ENCODE measurements around the gene PARD6A. TPM values are rescaled to one million over a fixed set of nuclear protein-coding genes. Genes with fewer than 3 reads are reported as not detected.
"Not testable (repeated sequence)": the region's sequence is repeated elsewhere in the genome, so short reads cannot be mapped to it uniquely, and the experiment has no call there.

The PARD6A gene
- total and polyA plus RNA-seq, 12 donors = 1.5 to 49.1 (median 8.9) TPM

DNA sequence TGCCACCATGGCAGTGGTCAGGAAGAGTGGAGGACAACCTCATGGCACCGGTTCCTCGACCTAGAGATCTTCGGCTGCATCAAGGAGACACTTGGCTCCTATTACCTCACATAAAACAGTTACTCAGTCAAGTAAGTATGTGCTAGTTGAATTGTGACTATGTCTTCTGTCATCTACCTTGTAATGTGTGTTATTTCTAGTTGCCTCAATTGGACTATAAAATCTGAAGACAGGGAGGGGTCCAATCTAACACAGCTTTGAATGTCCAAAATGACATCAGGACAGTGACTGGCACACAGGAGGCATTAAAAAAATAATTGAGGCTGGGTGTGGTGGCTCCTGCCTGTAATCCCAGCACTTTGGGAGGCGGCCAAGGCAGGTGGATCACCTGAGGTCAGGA lies 23.0 kb downstream of the PARD6A start:
- TF ChIP-seq, protein P1, sequence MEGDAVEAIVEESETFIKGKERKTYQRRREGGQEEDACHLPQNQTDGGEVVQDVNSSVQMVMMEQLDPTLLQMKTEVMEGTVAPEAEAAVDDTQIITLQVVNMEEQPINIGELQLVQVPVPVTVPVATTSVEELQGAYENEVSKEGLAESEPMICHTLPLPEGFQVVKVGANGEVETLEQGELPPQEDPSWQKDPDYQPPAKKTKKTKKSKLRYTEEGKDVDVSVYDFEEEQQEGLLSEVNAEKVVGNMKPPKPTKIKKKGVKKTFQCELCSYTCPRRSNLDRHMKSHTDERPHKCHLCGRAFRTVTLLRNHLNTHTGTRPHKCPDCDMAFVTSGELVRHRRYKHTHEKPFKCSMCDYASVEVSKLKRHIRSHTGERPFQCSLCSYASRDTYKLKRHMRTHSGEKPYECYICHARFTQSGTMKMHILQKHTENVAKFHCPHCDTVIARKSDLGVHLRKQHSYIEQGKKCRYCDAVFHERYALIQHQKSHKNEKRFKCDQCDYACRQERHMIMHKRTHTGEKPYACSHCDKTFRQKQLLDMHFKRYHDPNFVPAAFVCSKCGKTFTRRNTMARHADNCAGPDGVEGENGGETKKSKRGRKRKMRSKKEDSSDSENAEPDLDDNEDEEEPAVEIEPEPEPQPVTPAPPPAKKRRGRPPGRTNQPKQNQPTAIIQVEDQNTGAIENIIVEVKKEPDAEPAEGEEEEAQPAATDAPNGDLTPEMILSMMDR (IDR thresholded peaks at IDR 0.05) = no peak
- TF ChIP-seq POLR2A (IDR thresholded peaks at IDR 0.05) = no peak
- DNase-seq = no peak
- intact Hi-C loops (cut with DNase I) = no loop called here

DNA sequence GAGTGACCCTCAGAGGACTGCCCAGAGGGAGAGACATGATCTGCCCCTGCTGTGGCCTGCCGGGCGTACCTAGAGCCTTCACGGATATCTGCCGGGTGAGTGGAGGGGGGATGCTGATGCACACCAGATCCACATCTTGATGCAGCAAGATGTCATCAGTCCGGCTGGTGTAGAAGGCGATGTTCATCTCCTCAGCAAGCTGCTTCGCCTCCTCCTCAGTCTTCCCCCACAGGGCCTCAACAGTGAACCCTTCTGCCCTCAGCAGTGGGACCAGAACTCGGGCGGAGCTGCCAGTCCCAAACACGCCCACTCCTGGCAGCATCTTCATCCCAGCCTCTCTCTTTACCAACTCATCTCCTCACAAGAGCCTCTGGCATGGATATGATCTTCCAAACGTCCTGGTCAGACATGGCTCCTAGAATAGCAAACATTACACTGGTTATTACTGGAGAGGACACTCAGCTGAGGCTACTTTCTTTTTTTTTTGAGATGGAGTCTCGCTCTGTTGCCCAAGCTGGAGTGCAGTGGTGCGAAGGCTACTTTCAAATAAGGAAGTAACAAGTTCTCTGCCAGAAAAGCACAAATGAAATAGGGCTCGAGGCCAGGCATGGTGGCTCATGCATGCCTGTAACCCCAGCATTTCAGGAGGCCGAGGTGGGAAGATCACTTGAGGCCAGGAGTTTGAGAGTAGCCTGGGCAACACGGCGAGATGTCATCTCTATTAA lies 24.8 kb downstream of the PARD6A start:
- TF ChIP-seq, protein P1 (IDR thresholded peaks at IDR 0.05) = no peak
- Histone ChIP-seq H3K27me3 (no peaks in the 10 kb centered on the region), H3K9me3 (replicated peaks in 1 of 3) (no peaks in the 10 kb centered on the region), H3K27ac (peak overlapping the region in 1 of 5 donors; percentile 56), H3K4me3 (no peak overlapping the region), H3K4me1 (replicated peaks in 1 of 2) (no peaks in the 10 kb centered on the region), H3K36me3 (replicated peaks in 1 of 2) (peaks cover 0 to 29% of the 10 kb centered on the region in 2 donors)
- DNase-seq = no peak
- intact Hi-C loops (cut with DNase I) = no loop called here
- WGBS, 4 donors = 85 to 91% (median 88%) methylated on average over 17 of the region's 17 CpGs

More for the DNA sequence above, 23.0 kb downstream of the PARD6A start:
- Histone ChIP-seq H3K36me3 (replicated peaks in 1 of 2) (peaks cover 0 to 29% of the 10 kb centered on the region in 2 donors), H3K4me1 (replicated peaks in 1 of 2) (no peaks in the 10 kb centered on the region), H3K9me3 (replicated peaks in 1 of 3) (no peaks in the 10 kb centered on the region), H3K27me3 (no peaks in the 10 kb centered on the region), H3K27ac (no peak overlapping the region), H3K4me3 (no peak overlapping the region)
- WGBS, 4 donors = 90 to 96% (median 94%) methylated on average over 4 of the region's 4 CpGs

DNA sequence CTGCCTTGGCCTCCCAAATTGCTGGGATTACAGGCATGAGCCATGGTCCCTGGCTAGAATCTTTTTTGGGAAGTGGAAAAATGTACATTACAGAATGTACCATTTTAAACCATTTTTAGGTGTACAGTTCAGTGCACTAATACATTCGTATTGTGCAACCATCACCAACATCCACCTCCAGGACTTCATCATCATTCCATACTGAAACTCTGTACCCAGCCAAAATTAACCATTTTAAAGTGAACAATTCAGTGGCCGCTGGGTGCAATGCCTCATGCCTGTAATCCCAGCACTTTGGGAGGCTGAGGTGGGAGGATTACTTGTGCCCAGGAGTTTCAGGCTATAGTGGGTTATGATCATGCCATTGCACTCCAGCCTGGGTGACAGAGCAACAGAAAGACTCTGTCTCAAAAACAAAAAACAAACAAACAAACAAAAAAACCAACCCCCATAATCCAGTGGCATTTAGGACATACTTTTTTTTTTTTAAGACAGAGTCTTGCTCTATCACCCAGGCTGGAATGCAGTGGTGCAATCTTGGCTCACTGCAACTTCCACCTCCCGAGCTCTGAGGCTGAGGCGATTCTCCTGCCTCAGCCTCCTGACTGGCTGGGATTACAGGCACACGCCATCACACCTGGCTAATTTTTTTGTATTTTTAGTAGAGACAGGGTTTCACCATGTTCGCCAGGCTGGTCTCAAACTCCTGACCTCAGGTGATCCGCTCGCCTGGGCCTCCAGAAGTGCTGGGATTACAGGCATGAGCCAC lies 32.9 kb downstream of the PARD6A start:
- 92 to 93% (median 92%) methylated on average over 8 of the region's 8 CpGs for WGBS, 4 donors
- H3K36me3 ChIP-seq (replicated peaks in 1 of 2); H3K4me3 ChIP-seq; DNase-seq; H3K4me1 ChIP-seq (replicated peaks in 1 of 2); H3K27me3 ChIP-seq; intact Hi-C loops (cut with DNase I); H3K9me3 ChIP-seq (replicated peaks in 1 of 3); H3K27ac ChIP-seq: not testable (repeated sequence)

DNA sequence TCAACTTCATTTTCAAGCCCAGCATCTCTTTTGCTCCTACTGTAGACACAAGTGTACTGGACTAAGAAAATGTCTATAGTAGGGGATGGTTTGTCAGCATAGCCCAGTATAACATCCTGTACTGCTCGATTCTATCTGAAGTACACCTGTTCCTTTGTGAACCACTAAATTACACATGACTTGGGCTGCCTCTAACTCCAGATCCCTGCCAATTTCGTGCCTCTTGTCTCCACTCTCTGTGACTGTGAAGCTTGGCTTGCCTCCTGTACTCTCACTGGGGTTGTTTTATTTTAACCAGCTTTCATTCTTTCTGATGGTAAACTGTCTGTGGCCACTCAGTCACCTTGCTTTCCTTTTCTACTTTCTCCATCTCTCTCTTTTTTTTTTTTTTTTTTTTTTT lies 33.9 kb downstream of the PARD6A start:
- no peaks in the 10 kb centered on the region for H3K36me3 ChIP-seq (replicated peaks in 1 of 2)
- no peaks in the 10 kb centered on the region for H3K4me1 ChIP-seq (replicated peaks in 1 of 2)
- no peak for TF ChIP-seq POLR2A (IDR thresholded peaks at IDR 0.05)
- TF ChIP-seq, protein P1 (IDR thresholded peaks at IDR 0.05) = no peak
- H3K27me3 ChIP-seq = no peaks in the 10 kb centered on the region
- no peak overlapping the region for H3K27ac ChIP-seq
- no peaks in the 10 kb centered on the region for H3K9me3 ChIP-seq (replicated peaks in 1 of 3)
- no peak for DNase-seq
- H3K4me3 ChIP-seq = no peak overlapping the region
- WGBS, 4 donors = 78 to 85% (median 82%) methylated on average over 2 of the region's 2 CpGs
- intact Hi-C loops (cut with DNase I) = no loop called here

Measured in adrenal gland (tissue), 12 donors.